Neural progenitor cell (in vitro differentiated cells): ENCODE results near the gene ARL9.

Experiments
- CTCF ChIP-seq: fragments of 200-600 bp; sonication (generic); IDR thresholded peaks from 2 replicates; pipeline ENCODE4 v1.5.1; 2017; ENCODE audit warnings: antibody characterized with exemption, mild to moderate bottlenecking
- EZH2 ChIP-seq: fragments of 200-600 bp; sonication (generic); IDR thresholded peaks from 2 replicates; pipeline ENCODE4 v1.6.1; 2017; ENCODE audit warnings: antibody characterized with exemption, mild to moderate bottlenecking, moderate library complexity

- TF ChIP-seq CTCF = peak; percentile 99
- TF ChIP-seq EZH2 = peak; percentile 64
Observed at GRCh38 chr4:56544573-56545131, 39.1 kb downstream of the ARL9 start.
